Epidermal melanocyte (primary cell): Measurements from ENCODE around the gene STEAP1.

Source experiments
- DNase-seq: peaks from one replicate; pipeline ENCODE4 v3.0.0; 2011; ENCODE audit warnings: low spot score; ENCODE audit not compliant: insufficient read length

Gene STEAP1

GRCh38 chr7:90211391-90212148, 57.3 kb downstream of the STEAP1 start, which contains the start of gene STEAP2:
Gene STEAP2 (plus strand): TSS chr7:90211740. CDS start chr7:90225083, 13,343 bp downstream.
- DNase-seq, result peak; percentile 63

DNA sequence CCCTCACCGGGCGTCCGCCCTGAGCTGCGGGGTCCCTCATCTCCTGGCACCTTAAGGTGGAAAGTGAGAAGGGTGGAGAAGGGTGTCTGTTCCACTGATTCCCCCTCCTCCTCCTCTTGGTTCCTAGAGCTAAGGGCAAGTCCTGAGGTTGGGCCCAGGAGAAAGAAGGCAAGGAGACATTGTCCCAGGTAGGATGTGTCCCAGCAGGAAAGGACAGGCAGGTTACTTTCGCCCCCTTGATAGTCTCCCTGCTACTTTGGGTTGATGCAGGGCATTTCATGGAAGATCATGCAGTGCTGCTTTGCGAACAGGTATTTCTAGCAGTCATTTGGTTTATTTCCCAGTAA, 57.9 kb downstream of the STEAP1 start:
- DNase-seq, result no peak

- DNase-seq, result no peak
Observed at GRCh38 chr7:90213521-90213920, 59.3 kb downstream of the STEAP1 start.
